Ovary (tissue), 9 donors: ENCODE data around the gene CTNNBL1. TPM values are rescaled to one million over a fixed set of nuclear protein-coding genes. Genes with fewer than 3 reads are reported as not detected.

Experiments used
- DNase-seq, 5 donors: peaks; one replicate each; pipeline ENCODE4 v3.0.0-alpha.2; 2019 to 2020
- H3K27ac ChIP-seq, 2 donors: fragments of 200-600 bp; one replicate each; pipeline versions ENCODE4 v1.5.1 to v1.8.0; 2019 to 2022
- H3K27me3 ChIP-seq: fragments of 200-600 bp; one replicate; pipeline ENCODE4 v1.8.0; 2022
- H3K36me3 ChIP-seq: fragments of 200-600 bp; sonication (generic); one replicate; pipeline ENCODE4 v1.5.1; 2019
- H3K4me1 ChIP-seq: one replicate; pipeline ENCODE4 v1.8.1; 2013; ENCODE audit warnings: mild to moderate bottlenecking, moderate library complexity; ENCODE audit not compliant: insufficient read depth
- H3K4me3 ChIP-seq: fragments of 200-600 bp; sonication (generic); one replicate; pipeline ENCODE4 v1.5.1; 2017
- H3K9me3 ChIP-seq, 2 donors: fragments of 200-600 bp in 1 of 2; sonication (generic) in 1 of 2; one replicate each; pipeline versions ENCODE4 v1.5.1 to v1.8.1; 2013 to 2019; ENCODE audit warnings: mild to moderate bottlenecking in 1 of 2, moderate library complexity in 1 of 2
- EP300 ChIP-seq: sonication (generic); formaldehyde crosslinking; IDR thresholded peaks from one replicate; pipeline ENCODE4 v1.6.1; 2017; ENCODE audit warnings: antibody characterized with exemption
- POLR2A ChIP-seq: fragments of 450-650 bp; IDR thresholded peaks from one replicate; pipeline ENCODE4 v1.6.1; 2017; ENCODE audit warnings: antibody characterized with exemption, mild to moderate bottlenecking, moderate library complexity
- WGBS, 3 donors: extraction: QIAGEN DNeasy Blood & Tissue Kit in 1 of 3; methylation state at CpG; one replicate each; pipeline versions ENCODE4 v1.1.5 to v1.1.7; 2013 to 2017; 5-methylcytosine and 5-hydroxymethylcytosine counted together
- intact Hi-C, 4 donors: fragments of 100-400 bp; cut with DNase I; formaldehyde crosslinking; loops; one replicate each; pipeline versions ENCODE4 v1.11.0 to v1.15.1; 2022 to 2023
- polyA plus RNA-seq, 2 donors: library from polyadenylated mRNA; stranded (reverse); fragments of 200-250 nt in 1 of 2; fragments of 350-450 nt in 1 of 2; fragmentation: Illumina TruSeq in 1 of 2; extraction: RNeasy Lipid Tissue Mini Kit (QIAGEN cat#74804) in 1 of 2; gene quantifications; one replicate each; pipeline ENCODE4 v1.2.3, GENCODE V29; 2013 to 2014
- total RNA-seq, 7 donors: library from RNA; depleted of rRNA in 2 of 7; stranded (reverse); fragments of >200 nt in 2 of 7; fragmentation: NEBNext Ultra II Directional in 3 of 7; extraction: Animal tissue kit (Norgen Biotek cat#: 25700) in 3 of 7; gene quantifications; one replicate each; pipeline versions ENCODE4 v1.1.0 to v1.2.4, GENCODE V29; 2016 to 2023
- TF ChIP-seq, protein P1 (sequence below), 3 donors: fragments of 450-650 bp in 2 of 3; fragments of 200-600 bp in 1 of 3; IDR thresholded peaks; one replicate each; pipeline versions ENCODE4 v1.5.1 to v1.8.0; 2016 to 2022; ENCODE audit warnings: antibody characterized with exemption in 3 of 3, mild to moderate bottlenecking in 1 of 3
- donor health status: DM: no; HTN: no; CAD: no; lungs with moderate emphysema.
- donor health status: DM: no; HTN: no; CAD: no.
- donor health status: Bipolar disorder and iron deficiency.
- donor health status: DM: yes; HTN: yes; CAD: no.
- donor health status: DM: no; HTN: no; CAD: no.
- donor health status: DM: yes; HTN: yes; CAD: no.

Gene CTNNBL1
- total and polyA plus RNA-seq, 9 donors = 17.3 to 58.7 (median 42.3) TPM

DNA sequence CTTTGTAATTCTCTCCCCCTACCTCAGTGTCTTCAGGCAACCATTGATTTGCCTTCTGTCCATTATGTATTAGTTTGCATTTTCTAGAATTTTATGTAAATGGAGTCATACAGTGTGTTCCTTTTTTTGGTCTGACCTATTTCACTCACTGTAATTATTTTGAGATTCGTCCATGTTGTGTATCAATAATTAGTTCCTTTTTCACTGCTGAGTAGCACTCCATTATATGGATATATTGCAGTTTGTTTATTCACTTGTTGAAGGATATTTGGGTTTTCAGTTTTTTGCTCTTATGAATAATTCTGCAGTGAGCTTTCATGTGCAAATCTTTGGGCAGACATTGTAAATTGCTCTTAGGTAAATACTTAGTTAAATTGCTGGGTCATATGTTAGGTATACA is 97.1 kb downstream of the CTNNBL1 start:
- Histone ChIP-seq H3K27me3 (no peaks in the 10 kb centered on the region), H3K4me3 (no peak overlapping the region), H3K27ac (no peak overlapping the region), H3K36me3 (no peaks in the 10 kb centered on the region), H3K4me1 (no peaks in the 10 kb centered on the region), H3K9me3 (no peaks in the 10 kb centered on the region)
- DNase-seq = no peak
- intact Hi-C loops = loop anchor here in 1 of 4 donors (5.0 kb wide), 1 partner anchor 954 kb away; no protein-coding TSS in a partner anchor
- TF ChIP-seq POLR2A = no peak
- TF ChIP-seq, protein P1, sequence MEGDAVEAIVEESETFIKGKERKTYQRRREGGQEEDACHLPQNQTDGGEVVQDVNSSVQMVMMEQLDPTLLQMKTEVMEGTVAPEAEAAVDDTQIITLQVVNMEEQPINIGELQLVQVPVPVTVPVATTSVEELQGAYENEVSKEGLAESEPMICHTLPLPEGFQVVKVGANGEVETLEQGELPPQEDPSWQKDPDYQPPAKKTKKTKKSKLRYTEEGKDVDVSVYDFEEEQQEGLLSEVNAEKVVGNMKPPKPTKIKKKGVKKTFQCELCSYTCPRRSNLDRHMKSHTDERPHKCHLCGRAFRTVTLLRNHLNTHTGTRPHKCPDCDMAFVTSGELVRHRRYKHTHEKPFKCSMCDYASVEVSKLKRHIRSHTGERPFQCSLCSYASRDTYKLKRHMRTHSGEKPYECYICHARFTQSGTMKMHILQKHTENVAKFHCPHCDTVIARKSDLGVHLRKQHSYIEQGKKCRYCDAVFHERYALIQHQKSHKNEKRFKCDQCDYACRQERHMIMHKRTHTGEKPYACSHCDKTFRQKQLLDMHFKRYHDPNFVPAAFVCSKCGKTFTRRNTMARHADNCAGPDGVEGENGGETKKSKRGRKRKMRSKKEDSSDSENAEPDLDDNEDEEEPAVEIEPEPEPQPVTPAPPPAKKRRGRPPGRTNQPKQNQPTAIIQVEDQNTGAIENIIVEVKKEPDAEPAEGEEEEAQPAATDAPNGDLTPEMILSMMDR (IDR thresholded peaks at IDR 0.05) = no peak
- no peak for TF ChIP-seq EP300
- WGBS, 3 donors = 94 to 100% (median 96%) methylated on average over 1 of the region's 1 CpG

- intact Hi-C loops = no loop called here
- WGBS, 3 donors = 84 to 89% (median 88%) methylated on average over 4 of the region's 4 CpGs
- TF ChIP-seq, protein P1 (IDR thresholded peaks at IDR 0.05) = no peak
- no peak for TF ChIP-seq EP300
- no peak for TF ChIP-seq POLR2A
- Histone ChIP-seq H3K9me3 (no peaks in the 10 kb centered on the region), H3K4me1 (no peaks in the 10 kb centered on the region), H3K4me3 (no peak overlapping the region), H3K27me3 (no peaks in the 10 kb centered on the region), H3K36me3 (no peaks in the 10 kb centered on the region), H3K27ac (no peak overlapping the region)
- no peak for DNase-seq
Measured at GRCh38 chr20:37796121-37796520, 102.3 kb downstream of the CTNNBL1 start.

DNA sequence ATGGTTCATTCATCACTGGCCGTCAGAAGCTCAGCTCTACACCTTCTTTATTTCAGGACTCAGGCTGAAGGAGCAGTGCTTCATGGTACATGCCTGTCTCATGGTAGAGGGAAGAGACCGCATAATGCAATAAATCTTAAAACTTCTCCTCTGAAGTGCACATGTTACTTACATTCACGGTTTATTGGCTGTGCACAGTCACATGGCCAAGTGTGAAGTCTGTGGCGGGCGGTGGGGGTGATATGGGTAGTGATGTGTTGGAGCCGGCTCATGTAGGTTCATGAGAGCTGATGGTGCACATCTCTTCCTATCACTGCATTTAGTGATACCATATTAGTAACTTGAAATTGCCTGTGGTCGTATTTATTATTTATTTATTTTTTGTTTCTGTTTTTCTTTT is 102.9 kb downstream of the CTNNBL1 start:
- Histone ChIP-seq H3K9me3 (no peaks in the 10 kb centered on the region), H3K27me3 (no peaks in the 10 kb centered on the region), H3K4me3 (no peak overlapping the region), H3K27ac (no peak overlapping the region), H3K4me1 (no peaks in the 10 kb centered on the region), H3K36me3 (no peaks in the 10 kb centered on the region)
- WGBS, 3 donors = 81 to 96% (median 82%) methylated on average over 7 of the region's 7 CpGs
- intact Hi-C loops = no loop called here
- no peak for DNase-seq
- TF ChIP-seq, protein P1 (IDR thresholded peaks at IDR 0.05) = no peak
- TF ChIP-seq EP300 = no peak
- TF ChIP-seq POLR2A = no peak

DNA sequence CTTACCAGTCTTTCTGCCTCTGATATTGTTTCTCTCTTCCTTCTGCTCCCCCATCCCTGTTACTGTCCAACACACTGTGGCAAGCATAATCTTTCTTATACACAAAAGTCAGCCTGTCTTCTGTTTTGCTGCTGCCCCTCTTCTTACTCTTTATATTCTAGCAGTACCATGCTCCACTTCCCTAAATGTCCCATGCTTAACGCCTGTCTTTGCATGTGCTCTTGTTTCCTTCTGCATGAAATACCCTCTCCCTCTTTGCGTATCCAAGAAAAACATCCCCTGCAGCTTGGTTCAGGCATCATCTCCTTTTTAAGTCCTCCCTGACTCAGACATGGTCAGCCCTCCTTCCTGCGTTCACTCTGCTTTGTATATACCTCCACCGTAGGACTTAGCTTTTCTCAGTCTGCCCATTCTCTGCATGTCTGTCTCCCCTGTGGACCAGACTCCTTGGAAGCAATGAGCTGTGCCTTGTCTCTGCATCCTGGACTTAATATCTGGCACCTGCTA is 103.9 kb downstream of the CTNNBL1 start:
- WGBS, 3 donors = 87 to 94% (median 94%) methylated on average over 4 of the region's 4 CpGs

More for the DNA sequence above, 103.9 kb downstream of the CTNNBL1 start:
- Histone ChIP-seq H3K27ac (no peak overlapping the region), H3K36me3 (no peaks in the 10 kb centered on the region), H3K4me3 (no peak overlapping the region), H3K27me3 (no peaks in the 10 kb centered on the region), H3K9me3 (no peaks in the 10 kb centered on the region), H3K4me1 (no peaks in the 10 kb centered on the region)
- DNase-seq = no peak
- intact Hi-C loops = no loop called here
- TF ChIP-seq, protein P1 (IDR thresholded peaks at IDR 0.05) = no peak
- no peak for TF ChIP-seq POLR2A
